Colonic mucosa (tissue), 4 donors: Measurements from ENCODE around the gene TKTL1. TPM values are rescaled to one million over a fixed set of nuclear protein-coding genes. Genes with fewer than 3 reads are reported as not detected.

Experiments used
- DNase-seq: peaks from one replicate; pipeline ENCODE4 v3.0.0-alpha.2; 2020
- H3K27ac ChIP-seq: fragments of 200-600 bp; one replicate; pipeline ENCODE4 v1.8.0; 2021
- H3K27me3 ChIP-seq: fragments of 200-600 bp; one replicate; pipeline ENCODE4 v1.8.0; 2021
- H3K36me3 ChIP-seq: fragments of 200-600 bp; one replicate; pipeline ENCODE4 v1.8.0; 2021
- H3K4me1 ChIP-seq: fragments of 200-600 bp; one replicate; pipeline ENCODE4 v1.8.0; 2021; ENCODE audit warnings: mild to moderate bottlenecking
- H3K4me3 ChIP-seq: fragments of 200-600 bp; one replicate; pipeline ENCODE4 v1.8.0; 2021
- H3K9ac ChIP-seq, 2 donors: one replicate each; pipeline ENCODE4 v1.7.0; 2013; ENCODE audit warnings: control low read depth in 2 of 2, low read depth in 2 of 2, low read length in 2 of 2
- H3K9me3 ChIP-seq: fragments of 200-600 bp; one replicate; pipeline ENCODE4 v1.8.0; 2021
- intact Hi-C: fragments of 100-400 bp; cut with DNase I; formaldehyde crosslinking; loops from one replicate; pipeline ENCODE4 v1.14.1; 2022
- total RNA-seq, 2 donors: library from RNA; stranded (reverse); fragmentation: NEBNext Ultra II Directional in 1 of 2; extraction: Animal tissue kit (Norgen Biotek cat#: 25700) in 1 of 2; gene quantifications; one replicate each; pipeline ENCODE4 v1.2.1, GENCODE V29; 2021
- TF ChIP-seq, protein P1 (sequence below): fragments of 200-600 bp; IDR thresholded peaks from one replicate; pipeline ENCODE4 v1.8.0; 2022; ENCODE audit warnings: antibody characterized with exemption, mild to moderate bottlenecking
- donor health status: healthy.
- donor health status: DM: no; HTN: no; CAD: no.
- donor health status: DM: no; HTN: no; CAD: no.

TKTL1 gene
- total RNA-seq, 2 donors from 2014 or later = not detected

DNA sequence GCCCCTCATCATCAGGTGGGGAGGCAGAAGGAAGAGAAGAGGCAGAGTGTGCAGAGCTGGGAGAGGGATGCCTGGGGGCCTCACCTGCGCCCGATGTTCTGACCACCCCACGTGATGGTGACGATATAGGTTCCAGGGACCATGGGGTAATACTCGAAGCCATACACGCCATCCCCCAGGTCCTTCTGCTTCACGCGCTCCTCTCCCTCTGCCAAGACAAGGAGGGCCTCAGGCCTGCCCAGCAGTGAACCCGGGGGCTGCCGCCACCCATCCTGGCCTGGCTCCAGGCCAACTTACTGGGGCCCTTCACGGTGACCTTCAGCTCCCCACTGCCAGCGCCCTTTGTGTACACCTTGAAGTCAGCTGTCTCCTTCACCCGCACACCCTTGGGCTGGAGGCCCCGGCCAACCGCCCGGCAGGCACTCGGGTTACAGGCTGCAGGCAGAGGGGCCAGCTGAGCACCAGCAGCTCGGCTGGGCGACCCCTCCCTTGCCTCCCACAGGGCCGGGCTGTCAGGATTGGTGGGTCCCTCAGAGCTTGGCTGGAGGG lies 69.5 kb downstream of the TKTL1 start:
- Histone ChIP-seq H3K9ac (no peak overlapping the region), H3K4me1 (no peaks in the 10 kb centered on the region), H3K4me3 (no peak overlapping the region), H3K27me3 (no peaks in the 10 kb centered on the region), H3K36me3 (no peaks in the 10 kb centered on the region), H3K9me3 (no peaks in the 10 kb centered on the region), H3K27ac (no peak overlapping the region)
- TF ChIP-seq, protein P1, sequence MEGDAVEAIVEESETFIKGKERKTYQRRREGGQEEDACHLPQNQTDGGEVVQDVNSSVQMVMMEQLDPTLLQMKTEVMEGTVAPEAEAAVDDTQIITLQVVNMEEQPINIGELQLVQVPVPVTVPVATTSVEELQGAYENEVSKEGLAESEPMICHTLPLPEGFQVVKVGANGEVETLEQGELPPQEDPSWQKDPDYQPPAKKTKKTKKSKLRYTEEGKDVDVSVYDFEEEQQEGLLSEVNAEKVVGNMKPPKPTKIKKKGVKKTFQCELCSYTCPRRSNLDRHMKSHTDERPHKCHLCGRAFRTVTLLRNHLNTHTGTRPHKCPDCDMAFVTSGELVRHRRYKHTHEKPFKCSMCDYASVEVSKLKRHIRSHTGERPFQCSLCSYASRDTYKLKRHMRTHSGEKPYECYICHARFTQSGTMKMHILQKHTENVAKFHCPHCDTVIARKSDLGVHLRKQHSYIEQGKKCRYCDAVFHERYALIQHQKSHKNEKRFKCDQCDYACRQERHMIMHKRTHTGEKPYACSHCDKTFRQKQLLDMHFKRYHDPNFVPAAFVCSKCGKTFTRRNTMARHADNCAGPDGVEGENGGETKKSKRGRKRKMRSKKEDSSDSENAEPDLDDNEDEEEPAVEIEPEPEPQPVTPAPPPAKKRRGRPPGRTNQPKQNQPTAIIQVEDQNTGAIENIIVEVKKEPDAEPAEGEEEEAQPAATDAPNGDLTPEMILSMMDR = no peak
- no peak for DNase-seq
- intact Hi-C loops = no loop called here

DNA sequence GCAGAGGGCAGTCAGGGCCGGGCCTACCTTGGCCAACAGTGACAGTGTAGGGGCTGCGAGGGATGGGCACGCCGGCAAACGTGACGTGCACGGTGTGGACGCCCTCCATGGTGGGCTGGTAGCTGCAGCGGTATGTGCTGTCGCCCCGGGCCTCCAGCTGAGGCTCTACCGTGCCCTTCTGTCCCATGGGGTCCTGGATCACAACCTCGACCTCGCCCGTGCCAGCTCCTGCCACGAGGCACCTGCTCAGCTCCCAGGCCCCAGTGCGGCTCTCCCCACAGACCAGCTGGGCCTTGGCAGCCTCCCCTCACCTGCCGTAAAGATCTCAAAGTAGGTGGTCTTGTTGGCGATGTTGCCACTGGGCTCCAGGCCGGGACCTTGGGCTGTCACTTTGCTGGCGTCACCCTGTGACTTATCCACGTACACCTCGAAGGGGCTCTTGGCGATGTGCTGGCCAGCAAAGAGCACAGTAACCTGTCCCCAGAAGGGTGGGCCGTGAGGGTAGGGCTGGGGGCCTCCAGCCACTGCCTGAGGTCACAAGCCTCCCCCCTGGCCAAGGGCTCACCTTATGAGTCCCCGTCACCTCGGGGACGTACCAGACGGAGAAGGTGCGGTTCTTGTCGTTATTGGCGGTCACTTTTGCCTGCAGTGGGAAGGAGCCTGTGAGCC lies 70.5 kb downstream of the TKTL1 start:
- TF ChIP-seq, protein P1 = no peak
- no peaks in the 10 kb centered on the region for H3K4me1 ChIP-seq
- no peaks in the 10 kb centered on the region for H3K36me3 ChIP-seq
- H3K4me3 ChIP-seq = no peak overlapping the region
- no peaks in the 10 kb centered on the region for H3K27me3 ChIP-seq
- intact Hi-C loops = no loop called here
- no peak for DNase-seq
- H3K9me3 ChIP-seq = no peaks in the 10 kb centered on the region
- no peak overlapping the region for H3K27ac ChIP-seq
- H3K9ac ChIP-seq = no peak overlapping the region

DNA sequence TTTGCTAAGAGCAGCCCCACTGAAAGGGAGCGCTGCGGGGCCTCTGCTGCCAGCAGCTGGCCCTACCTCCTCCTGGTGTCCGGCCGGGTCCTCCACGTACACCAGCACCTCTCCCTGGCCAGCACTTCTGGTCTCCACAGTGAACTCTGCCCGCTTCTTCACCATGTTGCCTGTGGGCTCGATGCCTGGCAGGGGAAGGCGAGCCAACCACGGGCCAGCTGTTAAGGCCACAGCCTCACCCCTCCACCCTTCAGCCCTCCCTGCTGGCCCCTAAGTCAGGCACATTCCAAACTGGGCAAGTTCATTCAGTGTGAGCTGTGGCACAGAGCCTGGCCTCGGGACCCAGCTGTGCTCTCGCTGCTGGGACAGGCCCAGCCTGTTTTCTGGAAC lies 71.1 kb downstream of the TKTL1 start:
- peak overlapping the region in 1 of 2 donors; percentile 4 for H3K9ac ChIP-seq
- no peaks in the 10 kb centered on the region for H3K27me3 ChIP-seq
- intact Hi-C loops = no loop called here
- H3K27ac ChIP-seq = no peak overlapping the region
- H3K9me3 ChIP-seq = no peaks in the 10 kb centered on the region
- TF ChIP-seq, protein P1 = no peak
- H3K4me3 ChIP-seq = no peak overlapping the region
- H3K4me1 ChIP-seq = no peaks in the 10 kb centered on the region
- DNase-seq = no peak
- H3K36me3 ChIP-seq = no peaks in the 10 kb centered on the region

DNA sequence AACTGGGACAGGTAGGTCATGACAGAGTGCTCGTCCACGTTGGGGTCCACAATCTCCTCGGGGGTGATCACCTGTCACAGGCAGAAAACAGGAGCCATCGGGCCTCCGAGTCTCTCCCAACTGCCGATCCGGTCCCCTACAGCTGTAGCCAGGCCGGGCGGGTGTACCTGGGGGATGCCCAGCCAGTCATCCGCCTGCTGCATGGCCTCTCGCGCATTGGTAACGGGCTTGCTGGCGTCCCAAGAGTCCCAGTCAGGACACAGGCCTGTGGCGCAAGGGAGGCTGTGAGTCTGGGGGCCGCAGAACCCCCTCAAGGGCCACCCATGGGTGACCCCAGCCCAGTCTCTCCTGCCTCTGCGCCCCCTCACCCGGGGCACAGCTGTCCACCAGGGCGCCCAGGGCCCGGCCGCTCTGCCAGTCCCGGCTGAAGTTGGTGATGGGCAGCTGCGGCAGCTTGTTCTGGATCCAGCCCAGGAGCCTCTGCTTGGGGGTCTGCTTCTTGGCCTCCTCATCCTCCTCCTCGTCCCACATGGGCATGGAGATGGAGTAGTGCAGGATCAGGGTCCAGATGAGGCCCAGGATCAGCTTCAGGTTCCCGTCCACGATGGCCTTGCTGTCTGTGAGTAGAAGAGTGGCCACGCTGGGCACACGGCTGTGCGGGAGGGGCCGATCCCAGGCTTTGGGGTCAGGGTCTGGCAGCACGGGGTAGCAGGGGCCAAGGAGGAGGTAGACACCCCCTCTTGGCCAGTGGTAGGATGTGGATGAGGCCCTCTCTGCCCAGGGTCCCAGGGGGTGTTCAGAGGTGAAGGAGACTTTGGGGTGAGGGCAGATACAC lies 72.1 kb downstream of the TKTL1 start:
- TF ChIP-seq, protein P1 = no peak
- H3K9ac ChIP-seq = peak overlapping the region; percentile 35 to 46
- intact Hi-C loops = no loop called here
- H3K27ac ChIP-seq = peak overlapping the region; percentile 69
- no peak for DNase-seq
- no peaks in the 10 kb centered on the region for H3K36me3 ChIP-seq
- H3K27me3 ChIP-seq = no peaks in the 10 kb centered on the region
- no peaks in the 10 kb centered on the region for H3K4me1 ChIP-seq
- no peaks in the 10 kb centered on the region for H3K9me3 ChIP-seq
- peak overlapping the region; percentile 44 for H3K4me3 ChIP-seq

DNA sequence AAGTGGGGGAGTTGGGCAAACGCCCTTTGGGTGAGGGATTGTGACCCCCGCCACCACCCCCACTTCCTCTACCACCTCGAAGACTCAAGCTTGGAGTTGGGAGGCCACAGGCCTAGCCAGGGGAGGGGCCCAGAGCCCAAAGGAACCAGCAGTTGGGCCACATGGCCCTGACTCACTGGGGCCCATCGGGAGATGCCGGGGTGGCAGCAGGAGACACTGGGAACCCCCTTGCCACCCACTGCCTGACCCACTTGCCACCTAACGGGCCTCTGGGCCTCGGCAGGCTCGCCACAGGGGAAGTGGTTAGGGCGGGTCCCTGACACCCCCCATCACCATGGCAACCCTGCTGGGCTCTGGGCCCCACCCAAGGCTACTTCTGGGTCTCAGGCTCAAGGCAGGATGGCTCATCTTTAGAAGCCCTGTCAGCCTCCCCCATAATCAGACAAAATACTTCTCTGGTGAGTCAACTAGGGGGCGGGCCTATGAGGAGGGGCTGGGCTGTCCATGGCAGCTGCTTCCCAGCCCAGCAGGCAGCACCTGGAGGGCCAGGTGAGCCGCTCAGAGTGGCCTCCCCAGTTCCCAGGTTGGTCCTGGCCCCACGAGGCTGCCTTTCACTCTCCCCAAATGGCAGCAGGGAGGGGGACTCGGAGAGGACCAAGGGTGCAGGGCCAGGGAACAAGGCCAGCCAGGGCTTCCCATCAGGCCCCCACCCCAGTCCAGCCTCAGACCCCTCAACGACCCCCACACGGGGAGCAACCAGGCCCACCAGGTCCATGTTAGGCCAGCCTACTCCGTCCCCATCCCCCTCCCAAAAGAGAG lies 73.2 kb downstream of the TKTL1 start:
- H3K27me3 ChIP-seq = no peaks in the 10 kb centered on the region
- peak overlapping the region; percentile 69 for H3K27ac ChIP-seq
- H3K4me1 ChIP-seq = no peaks in the 10 kb centered on the region
- intact Hi-C loops = no loop called here
- H3K9ac ChIP-seq = peak overlapping the region; percentile 50 to 51
- no peaks in the 10 kb centered on the region for H3K36me3 ChIP-seq
- TF ChIP-seq, protein P1 = no peak
- H3K4me3 ChIP-seq = peak overlapping the region; percentile 44
- peak; percentile 59 for DNase-seq
- no peaks in the 10 kb centered on the region for H3K9me3 ChIP-seq
